T-helper 17 cell (primary cell): ENCODE measurements around the gene TOR2A. TPM values are rescaled to one million over a fixed set of nuclear protein-coding genes. Genes with fewer than 3 reads are reported as not detected.

Experiments used
- ATAC-seq: fragments of 150-1000 bp; cut with Tn5 transposase; 2 replicates; pipeline ENCODE4 v1.10.0; 2021; ENCODE audit warnings: mild to moderate bottlenecking, moderate library complexity
- DNase-seq, 3 donors: peaks; one replicate each; pipeline versions ENCODE4 v3.0.0 to v3.0.0-alpha.2; 2020 to 2021
- H3K9me3 ChIP-seq: one replicate; pipeline ENCODE4 v1.7.0; 2013; ENCODE audit warnings: low read length, mild to moderate bottlenecking; ENCODE audit not compliant: control insufficient read depth, poor library complexity, severe bottlenecking
- H3K27ac Mint-ChIP-seq: one replicate; pipeline ENCODE4 v1.8.0; 2022; ENCODE audit warnings: mild to moderate bottlenecking, moderate library complexity, mixed read lengths
- H3K27me3 Mint-ChIP-seq: one replicate; pipeline ENCODE4 v1.8.0; 2022; ENCODE audit warnings: mixed read lengths
- H3K36me3 Mint-ChIP-seq: one replicate; pipeline ENCODE4 v1.8.0; 2022; ENCODE audit warnings: low read depth, mixed read lengths
- H3K4me1 Mint-ChIP-seq: one replicate; pipeline ENCODE4 v1.8.0; 2022; ENCODE audit warnings: mild to moderate bottlenecking, mixed read lengths
- H3K4me3 Mint-ChIP-seq: one replicate; pipeline ENCODE4 v1.8.0; 2022; ENCODE audit warnings: mild to moderate bottlenecking, moderate library complexity, mixed read lengths
- total RNA-seq, 4 donors: library from RNA in 2 of 4; stranded (reverse) in 2 of 4; gene quantifications; one replicate each; pipeline ENCODE4 v1.2.3 and lab custom pipeline; 2022 to 2026

Gene TOR2A
- total RNA-seq, 2 donors from 2014 or later = 9.4 to 10.5 TPM

DNA sequence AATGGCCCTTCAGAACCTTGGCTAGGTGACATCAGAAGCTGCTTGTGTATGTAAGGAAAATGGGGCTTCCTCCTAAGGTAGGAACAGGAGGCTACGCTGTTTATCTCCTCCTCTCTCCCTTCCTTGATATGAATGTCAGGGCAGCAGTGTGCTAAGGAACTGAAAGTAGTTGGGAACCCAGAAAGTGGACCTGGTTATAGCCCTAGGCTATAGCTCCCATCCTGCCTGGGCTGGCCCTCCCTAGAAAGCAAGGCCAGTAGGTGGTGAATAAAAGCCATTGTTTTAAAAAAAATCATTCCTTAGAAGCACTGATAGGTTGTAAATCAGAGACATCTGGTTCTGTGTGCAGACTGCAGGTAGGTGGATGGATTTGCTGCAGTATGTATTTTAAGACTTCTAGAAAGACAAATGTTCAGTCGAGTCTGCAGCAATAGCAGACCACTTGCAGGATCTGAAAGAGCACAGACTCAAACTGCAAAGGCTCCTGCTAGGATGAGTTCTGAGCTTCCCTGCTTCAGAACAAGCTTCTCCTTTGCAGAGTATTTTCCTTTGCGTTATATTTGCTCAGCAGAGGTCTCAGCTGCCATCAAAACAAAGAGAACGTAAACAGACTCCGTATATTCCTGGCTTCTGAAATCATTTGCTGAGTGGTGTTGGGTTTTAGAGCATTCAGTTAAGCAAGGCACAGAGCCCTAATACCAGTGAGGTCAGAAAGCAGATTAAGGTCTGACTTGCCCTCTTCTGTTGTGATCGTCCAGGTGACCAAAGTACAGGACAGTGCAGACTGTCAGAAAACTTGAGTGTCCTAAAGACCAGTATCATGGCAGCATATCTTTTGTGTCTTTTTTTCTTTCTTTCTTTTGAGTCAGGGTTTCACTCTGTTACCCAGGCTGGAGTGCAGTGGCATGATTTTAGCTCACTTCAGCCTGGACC lies 48.4 kb downstream of the TOR2A start:
- no peak for ATAC-seq

DNA sequence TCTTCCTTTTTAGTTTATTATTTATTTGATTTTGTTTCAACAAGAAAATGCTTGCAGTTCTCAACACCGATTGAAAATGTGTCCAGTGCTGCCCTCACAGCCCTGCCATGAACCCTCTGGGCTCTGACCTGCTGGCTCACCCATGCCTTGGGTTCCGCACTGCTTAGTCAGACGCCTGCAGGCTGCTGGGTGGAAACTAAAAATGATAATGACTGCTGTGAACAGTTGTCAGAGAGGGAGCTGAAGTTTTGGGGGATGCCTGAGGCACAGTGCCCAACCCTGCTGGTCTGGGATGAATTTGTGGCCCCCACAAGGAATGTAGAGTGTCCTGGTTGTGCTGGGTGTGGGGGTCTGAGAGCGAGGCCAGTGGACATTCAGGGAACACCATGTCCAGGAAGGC lies 50.5 kb downstream of the TOR2A start:
- no peak overlapping the region for H3K27ac Mint-ChIP-seq
- H3K4me1 Mint-ChIP-seq = peaks cover 2% of the 10 kb centered on the region
- DNase-seq (no peak), ATAC-seq (no peak)
- no peaks in the 10 kb centered on the region for H3K36me3 Mint-ChIP-seq
- no peaks in the 10 kb centered on the region for H3K9me3 ChIP-seq
- no peaks in the 10 kb centered on the region for H3K27me3 Mint-ChIP-seq
- no peak overlapping the region for H3K4me3 Mint-ChIP-seq

More for the DNA sequence above, 48.4 kb downstream of the TOR2A start:
- no peak for DNase-seq
- Mint-ChIP-seq H3K27me3 (no peaks in the 10 kb centered on the region), H3K4me1 (peaks cover 2% of the 10 kb centered on the region), H3K27ac (peak overlapping the region; percentile 9), H3K36me3 (no peaks in the 10 kb centered on the region), H3K4me3 (no peak overlapping the region)
- no peaks in the 10 kb centered on the region for H3K9me3 ChIP-seq

DNA sequence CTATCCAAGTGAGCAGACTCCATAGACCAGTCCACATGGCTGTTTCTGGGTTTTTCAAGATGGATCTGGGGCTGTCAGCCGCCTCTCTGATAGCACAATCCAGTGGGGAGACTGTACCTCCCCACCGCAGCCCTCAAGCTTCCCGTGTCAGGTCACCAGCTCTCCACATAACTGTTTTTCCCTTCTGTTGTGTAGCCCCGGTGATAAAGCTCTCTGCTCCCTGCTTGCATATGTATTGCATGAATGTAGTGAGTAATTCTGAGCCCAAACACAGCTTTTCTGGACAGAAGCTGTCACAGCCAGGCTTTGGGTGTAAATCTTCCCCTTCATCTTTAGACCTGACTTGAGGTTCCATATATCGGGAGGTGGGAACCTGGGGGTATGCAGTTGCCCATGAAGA lies 51.4 kb downstream of the TOR2A start:
- Mint-ChIP-seq H3K36me3 (no peaks in the 10 kb centered on the region), H3K27ac (no peak overlapping the region), H3K27me3 (no peaks in the 10 kb centered on the region), H3K4me3 (no peak overlapping the region), H3K4me1 (peaks cover 5% of the 10 kb centered on the region)
- ATAC-seq = no peak
- H3K9me3 ChIP-seq = no peaks in the 10 kb centered on the region
- no peak for DNase-seq

DNA sequence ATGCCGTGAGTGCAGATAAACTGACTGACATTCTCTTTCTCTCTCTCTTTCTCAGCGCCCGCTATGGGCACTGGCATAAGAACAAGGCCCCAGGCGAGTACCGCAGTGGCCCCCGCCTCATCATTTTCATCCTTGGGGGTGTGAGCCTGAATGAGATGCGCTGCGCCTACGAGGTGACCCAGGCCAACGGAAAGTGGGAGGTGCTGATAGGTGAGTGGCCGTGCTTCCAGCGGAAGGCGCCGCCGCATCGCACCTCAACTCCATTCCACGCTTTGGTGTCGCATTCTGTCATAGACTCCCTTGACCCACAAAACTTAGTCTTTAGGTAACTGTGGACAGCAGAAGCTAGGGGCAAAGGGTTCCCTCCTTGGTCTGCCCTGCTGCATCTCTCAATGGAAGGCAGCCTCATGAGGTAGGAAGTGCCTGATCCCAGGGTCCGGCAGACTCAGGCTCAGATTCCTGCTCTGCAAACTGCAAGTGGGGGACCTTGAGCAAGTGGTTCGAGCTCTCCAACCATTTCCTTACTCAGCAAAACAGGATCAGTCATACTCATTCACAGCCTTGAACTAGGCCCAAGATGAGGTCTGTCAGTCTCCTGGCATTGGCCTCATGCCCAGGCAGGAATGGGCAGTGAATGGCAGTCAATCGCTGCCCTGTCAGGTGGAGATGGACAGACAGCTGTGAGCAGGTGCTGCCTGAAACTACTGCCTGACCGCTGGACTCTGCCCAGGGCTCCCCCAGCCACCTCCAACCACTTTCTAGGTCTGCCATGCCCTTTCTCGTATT lies 52.5 kb downstream of the TOR2A start:
- no peaks in the 10 kb centered on the region for H3K27me3 Mint-ChIP-seq
- no peak overlapping the region for H3K4me3 Mint-ChIP-seq
- peaks cover 6% of the 10 kb centered on the region for H3K4me1 Mint-ChIP-seq

More for the DNA sequence above, 52.5 kb downstream of the TOR2A start:
- Mint-ChIP-seq H3K27ac (no peak overlapping the region), H3K36me3 (no peaks in the 10 kb centered on the region)
- ATAC-seq (no peak), DNase-seq (no peak)
- no peaks in the 10 kb centered on the region for H3K9me3 ChIP-seq

Other genes with a start within 250 kb of the TOR2A start
- gene STXBP1, start 123.0 kb downstream of the TOR2A start, total RNA-seq = 1 to 10 TPM; 6.3 to 8.4 TPM
- under 1 TPM in 1 of 2 donors, not detected in 1; 0.27 TPM for gene CFAP157, start 28.3 kb downstream of the TOR2A start, total RNA-seq
- gene PTRH1, start 19.6 kb downstream of the TOR2A start, total RNA-seq = 1 to 10 TPM; 6.6 to 6.7 TPM
- gene TTC16, start 19.2 kb downstream of the TOR2A start, total RNA-seq = 1 to 10 TPM; 3.7 to 4.3 TPM
- 10 to 100 TPM; 15.9 to 27.2 TPM for gene SH2D3C, start 43.4 kb upstream of the TOR2A start, total RNA-seq
- 100 to 1,000 TPM; 107 to 123 TPM for gene CDK9, start 50.7 kb upstream of the TOR2A start, total RNA-seq
- 10 to 100 TPM; 71.2 to 80.6 TPM for gene FPGS, start 67.6 kb upstream of the TOR2A start, total RNA-seq
- 1 to 10 TPM; 3.2 to 6.4 TPM for gene ENG, start 119.4 kb upstream of the TOR2A start, total RNA-seq
- gene AK1, start 142.4 kb upstream of the TOR2A start, total RNA-seq = 10 to 100 TPM; 35.9 to 66.5 TPM
- gene ST6GALNAC6, start 164.3 kb upstream of the TOR2A start, total RNA-seq = 100 to 1,000 TPM in 1 of 2 donors, 10 to 100 TPM in 1; 74.5 to 108 TPM
- 10 to 100 TPM; 18.5 to 22.1 TPM for gene ST6GALNAC4, start 181.7 kb upstream of the TOR2A start, total RNA-seq
- gene PIP5KL1, start 195.5 kb upstream of the TOR2A start, total RNA-seq = 1 to 10 TPM; 2.1 to 2.3 TPM
- gene DPM2, start 202.6 kb upstream of the TOR2A start, total RNA-seq = 10 to 100 TPM; 23.3 to 26.2 TPM
- 100 to 1,000 TPM; 254 to 268 TPM for gene EEIG1, start 245.7 kb upstream of the TOR2A start, total RNA-seq